D721Med (cell line): ENCODE data around the gene RTEL1.
"Not testable (repeated sequence)": the region's sequence is repeated elsewhere in the genome, so short reads cannot be mapped to it uniquely, and the experiment has no call there.

Experiments
- DNase-seq: peaks from one replicate; pipeline ENCODE4 v3.0.0; 2011; ENCODE audit warnings: low spot score; ENCODE audit not compliant: insufficient read length
- FAIRE-seq: peaks from 2 replicates; lab custom pipeline; 2011; peaks lifted over from hg19 to GRCh38; lab: Jason Lieb, UNC
- CTCF ChIP-seq: IDR thresholded peaks from 2 replicates; pipeline ENCODE4 v1.5.1; 2012; ENCODE audit warnings: mild to moderate bottlenecking, control low read depth; ENCODE audit not compliant: insufficient read depth; ENCODE audit errors: missing control alignments

Gene RTEL1

GRCh38 chr20:63648190-63648589 is 9.9 kb upstream of the RTEL1 start:
- FAIRE-seq, result no peak
- TF ChIP-seq CTCF, result no peak

GRCh38 chr20:63648895-63649589 is 9.1 kb upstream of the RTEL1 start:
- FAIRE-seq, result no peak
- TF ChIP-seq CTCF, result no peak
- no peak for DNase-seq

More at GRCh38 chr20:63648190-63648589, 9.9 kb upstream of the RTEL1 start:
- DNase-seq, result no peak

GRCh38 chr20:63650486-63650885 is 7.6 kb upstream of the RTEL1 start:
- FAIRE-seq, DNase-seq: not testable (repeated sequence)

DNA sequence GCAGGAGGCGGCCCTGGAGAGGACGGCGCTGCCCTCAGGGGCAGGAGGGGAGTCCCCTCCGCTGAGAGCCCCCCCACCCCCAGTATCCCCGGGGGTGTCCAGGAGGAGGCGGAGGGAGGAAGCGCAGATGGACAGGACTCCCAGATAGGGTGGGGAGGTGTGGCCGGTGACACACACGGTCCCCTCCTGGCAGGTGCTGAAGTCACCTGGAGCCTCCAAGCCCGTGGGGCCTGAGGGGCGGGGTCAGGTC is 6.2 kb upstream of the RTEL1 start:
- FAIRE-seq (no peak), DNase-seq (no peak)
- TF ChIP-seq CTCF, result no peak

- TF ChIP-seq CTCF, result no peak
- FAIRE-seq (no peak), DNase-seq (no peak)
These were observed 5.7 kb upstream of the RTEL1 start for GRCh38 chr20:63652192-63652980.

- FAIRE-seq, result no peak
- TF ChIP-seq CTCF, result no peak
- peak; percentile 75 for DNase-seq
These were observed 4.8 kb upstream of the RTEL1 start, which contains the start of gene STMN3 for GRCh38 chr20:63653041-63653973. Gene STMN3, minus strand, starts transcription at chr20:63653424. Its CDS starts 79 bp downstream, at chr20:63653345.

GRCh38 chr20:63653974-63654668 is 4.0 kb upstream of the RTEL1 start:
- FAIRE-seq (no peak), DNase-seq (no peak)
- TF ChIP-seq CTCF, result no peak
